NCI-H187 (cell line): ENCODE data around the gene SH3RF1.

Experiments used
- DNase-seq, 2 experiments: peaks; one replicate each; lab custom pipeline; 2025; lab: John Stamatoyannopoulos, UW

Gene SH3RF1

DNA sequence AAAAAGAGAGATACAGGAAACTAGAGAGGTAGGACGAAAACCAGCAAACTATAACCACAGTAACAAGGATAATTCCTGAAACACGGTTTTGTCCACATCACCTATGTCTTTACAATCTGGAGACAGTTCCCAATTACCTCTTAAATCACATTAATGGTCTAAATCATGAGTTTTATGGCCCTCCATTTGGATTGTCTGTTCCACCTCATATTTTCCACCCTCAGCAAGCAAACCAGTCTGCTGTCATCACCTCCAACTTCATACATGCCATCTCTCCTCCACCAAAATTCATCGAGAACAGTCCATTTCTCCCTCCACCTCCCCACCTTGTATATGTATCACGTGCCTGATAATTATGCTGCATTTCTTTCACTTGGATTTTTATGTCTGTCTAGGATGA lies 107.3 kb downstream of the SH3RF1 start:
- DNase-seq: no peak

DNA sequence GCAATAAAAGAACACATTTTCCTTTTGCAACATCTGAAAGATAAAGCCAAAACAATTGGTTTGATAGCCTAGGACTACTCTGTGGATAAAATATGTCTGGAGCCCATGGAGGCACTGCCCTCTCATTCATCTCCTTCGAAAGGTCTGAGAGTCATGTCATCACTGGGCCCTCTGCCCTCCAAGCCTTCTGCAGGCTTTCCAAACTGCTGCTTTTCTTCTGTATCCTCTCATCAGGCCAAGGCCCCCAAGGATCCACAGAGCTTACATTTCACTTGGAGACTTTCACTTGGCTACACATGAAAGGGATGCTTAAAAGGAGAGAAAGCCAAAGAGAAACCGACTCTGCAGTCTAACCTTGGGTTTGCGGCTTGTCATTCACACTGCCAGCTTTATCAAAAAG lies 109.9 kb downstream of the SH3RF1 start:
- DNase-seq: no peak

DNA sequence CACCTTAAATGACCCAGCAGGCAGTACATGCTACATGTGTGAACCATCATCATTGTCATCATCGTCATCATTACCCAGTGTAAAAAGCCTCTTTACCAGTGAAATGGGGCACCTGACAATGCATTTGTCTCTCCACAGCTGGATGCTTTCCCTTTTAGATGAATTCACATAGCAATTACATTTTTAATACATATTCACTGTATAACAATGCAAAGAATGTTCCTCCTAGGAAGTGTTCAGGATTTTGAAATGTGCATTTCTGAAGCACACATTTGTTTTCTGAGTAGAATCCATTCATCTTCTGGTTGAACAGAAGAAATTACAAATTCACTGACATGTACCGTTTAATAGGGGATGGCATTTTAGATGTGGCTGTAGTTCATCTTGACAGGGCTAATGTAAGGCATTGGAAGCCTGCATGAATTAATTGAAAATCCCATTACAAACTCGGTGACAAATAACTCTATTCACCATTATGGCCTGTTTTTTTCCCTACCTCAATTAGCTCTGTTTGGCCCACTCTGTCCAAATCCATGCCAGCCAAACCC lies 111.1 kb downstream of the SH3RF1 start:
- DNase-seq: no peak

DNA sequence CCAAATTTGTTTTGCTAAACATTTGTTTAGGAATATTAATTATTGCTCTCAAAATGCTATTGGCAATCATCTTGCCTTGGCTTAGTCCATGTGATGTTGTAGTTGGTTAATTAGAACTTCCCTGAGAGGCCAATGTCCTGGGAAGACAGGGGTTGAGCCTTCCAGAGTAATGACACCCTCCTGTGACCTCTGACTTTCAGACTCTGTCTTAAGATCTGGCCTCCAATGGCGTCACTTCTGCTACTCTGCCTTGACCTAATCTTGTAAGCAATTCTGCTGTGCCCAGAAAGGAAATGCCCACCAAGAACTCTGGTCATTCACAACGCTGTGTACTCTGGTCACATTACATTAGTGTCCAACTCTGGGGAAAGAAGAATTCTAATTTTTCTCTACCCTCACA lies 111.9 kb downstream of the SH3RF1 start:
- DNase-seq: no peak

DNA sequence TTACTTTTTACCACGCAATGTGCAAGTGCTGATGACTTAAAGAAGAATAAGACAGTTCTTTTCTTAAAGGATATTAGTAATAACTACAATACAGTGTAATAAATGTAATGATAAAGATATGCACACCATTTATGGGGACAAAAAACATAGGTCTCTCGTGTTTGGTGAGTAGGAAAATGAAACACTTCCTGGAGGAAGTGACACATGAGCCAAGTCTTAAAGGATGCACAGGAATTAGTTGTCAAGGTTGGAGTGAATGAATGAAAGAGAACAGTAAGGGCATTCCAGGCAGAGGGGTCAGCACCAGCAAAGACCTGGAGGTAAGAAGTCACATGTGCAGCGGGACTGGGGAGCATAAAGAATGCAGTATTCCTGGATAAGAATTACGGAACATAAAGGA lies 112.7 kb downstream of the SH3RF1 start:
- no peak for DNase-seq

DNA sequence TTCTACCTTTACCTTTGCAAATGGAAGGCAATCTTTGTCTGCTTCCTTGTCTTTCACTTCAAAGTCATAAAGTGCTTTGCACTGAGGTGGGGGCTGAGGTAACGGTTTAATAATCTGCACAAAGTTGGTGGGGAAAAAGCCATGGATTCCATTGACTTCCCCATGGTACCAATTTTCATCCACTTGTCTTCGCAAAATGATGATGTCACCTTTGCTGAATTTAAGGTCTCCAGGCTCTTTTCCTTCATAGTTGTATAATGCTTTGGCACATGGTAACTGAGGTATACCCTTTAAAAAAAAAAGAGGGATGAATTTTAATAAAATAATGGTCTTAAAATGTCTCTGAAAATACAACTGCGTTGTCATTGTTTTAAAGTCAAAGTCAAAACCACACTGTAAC lies 114.4 kb downstream of the SH3RF1 start:
- no peak for DNase-seq

DNA sequence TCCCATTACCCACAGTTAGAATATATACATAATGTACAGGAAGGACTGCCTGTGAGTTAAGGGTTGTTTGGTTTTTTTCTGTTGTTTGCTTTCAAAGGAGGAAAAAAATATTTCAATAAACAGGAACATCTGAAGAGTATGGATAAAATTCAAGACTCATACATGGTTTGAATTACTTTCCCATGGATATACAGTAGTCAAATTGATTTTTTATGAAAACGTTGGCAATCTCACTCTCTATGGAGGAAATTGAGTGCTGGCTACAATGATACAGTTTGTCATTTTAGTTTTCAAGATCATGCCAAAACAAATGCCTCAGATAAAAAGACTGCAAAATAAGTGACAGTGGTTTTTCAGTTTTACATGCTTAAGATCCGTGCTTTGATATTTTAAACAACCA lies 116.6 kb downstream of the SH3RF1 start:
- no peak for DNase-seq

DNA sequence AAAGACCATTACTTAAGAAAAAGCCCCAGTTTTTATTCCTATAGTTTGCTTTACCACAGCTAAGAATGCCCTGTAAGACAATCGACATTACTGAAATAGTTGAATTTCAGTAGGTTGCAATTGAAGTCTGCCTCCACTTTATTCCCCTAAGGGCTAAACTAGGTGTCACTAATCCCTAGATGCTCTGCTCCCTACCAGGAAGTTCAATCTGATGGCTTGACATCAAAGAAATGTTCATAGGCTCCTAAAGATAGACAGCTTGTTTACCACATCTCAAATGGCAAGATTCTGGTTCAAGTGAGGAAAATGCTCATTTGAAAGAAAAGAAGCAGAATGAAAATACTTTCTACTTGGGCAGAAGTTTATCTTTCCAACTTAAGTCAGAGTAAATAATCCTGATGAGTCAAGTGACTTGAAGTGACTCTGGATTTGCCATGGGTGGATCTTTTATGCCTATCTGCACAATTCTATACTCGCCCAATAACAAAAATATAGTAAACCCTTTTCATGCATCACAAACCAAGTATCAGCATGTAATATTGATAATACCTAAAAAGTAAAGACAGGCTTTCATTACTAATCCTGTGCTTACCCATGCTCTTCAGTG lies 117.2 kb downstream of the SH3RF1 start:
- DNase-seq: no peak

DNA sequence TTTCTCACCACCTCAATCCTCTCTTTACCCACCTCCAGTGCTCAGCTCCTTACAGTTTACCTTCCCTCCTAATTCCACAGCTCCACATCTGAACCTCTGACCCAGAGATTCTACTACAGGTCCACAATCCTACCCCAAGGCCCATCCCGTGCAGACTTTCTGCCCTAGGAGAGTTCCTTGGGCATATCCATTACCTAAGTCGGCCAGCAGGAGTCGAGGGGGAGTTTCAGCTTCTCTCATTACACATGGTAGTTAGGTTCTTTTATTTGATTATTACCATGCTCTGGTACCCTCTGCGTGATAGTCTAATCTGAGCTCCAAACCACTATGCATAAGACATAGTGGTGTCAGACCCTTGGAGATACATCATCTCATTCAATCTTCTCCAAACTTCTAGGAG lies 117.9 kb downstream of the SH3RF1 start:
- DNase-seq: no peak

DNA sequence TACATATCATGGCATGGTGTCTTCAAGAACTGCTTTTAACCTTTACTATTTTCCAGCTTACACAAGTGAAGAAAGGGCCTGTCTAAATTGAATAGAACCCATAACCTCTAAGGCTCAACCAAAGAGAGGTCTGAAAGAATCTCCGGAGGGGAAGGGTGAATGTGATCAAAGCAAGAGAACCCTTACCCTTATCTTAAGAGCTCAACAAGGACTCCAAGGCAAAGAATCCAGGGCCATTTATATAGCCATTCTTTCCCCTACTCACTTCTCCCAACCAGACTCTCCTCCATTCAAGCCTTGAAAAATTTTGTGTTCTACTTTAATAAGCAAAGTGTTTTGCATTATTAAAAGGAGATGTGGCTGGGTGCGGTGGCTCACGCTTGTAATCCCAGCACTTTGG lies 118.7 kb downstream of the SH3RF1 start:
- no peak for DNase-seq

DNA sequence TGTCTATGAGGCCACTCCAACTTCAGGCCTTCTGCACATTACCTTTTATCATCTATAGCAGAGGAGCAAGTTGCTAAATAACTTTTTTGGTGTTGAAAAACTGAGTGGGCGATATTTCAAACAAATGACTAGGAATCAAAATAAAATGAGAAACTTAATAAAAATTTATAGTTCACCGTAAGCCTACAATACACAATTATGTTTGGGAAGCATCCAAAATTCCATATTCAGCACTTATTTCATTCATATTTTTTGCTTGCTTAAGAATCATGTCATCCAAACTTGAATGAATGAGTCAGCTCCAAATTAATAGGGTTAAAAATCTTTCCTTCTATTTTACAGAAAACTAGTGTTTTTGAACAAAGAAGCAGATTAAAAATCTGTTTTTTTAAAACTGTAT lies 119.1 kb downstream of the SH3RF1 start:
- no peak for DNase-seq

DNA sequence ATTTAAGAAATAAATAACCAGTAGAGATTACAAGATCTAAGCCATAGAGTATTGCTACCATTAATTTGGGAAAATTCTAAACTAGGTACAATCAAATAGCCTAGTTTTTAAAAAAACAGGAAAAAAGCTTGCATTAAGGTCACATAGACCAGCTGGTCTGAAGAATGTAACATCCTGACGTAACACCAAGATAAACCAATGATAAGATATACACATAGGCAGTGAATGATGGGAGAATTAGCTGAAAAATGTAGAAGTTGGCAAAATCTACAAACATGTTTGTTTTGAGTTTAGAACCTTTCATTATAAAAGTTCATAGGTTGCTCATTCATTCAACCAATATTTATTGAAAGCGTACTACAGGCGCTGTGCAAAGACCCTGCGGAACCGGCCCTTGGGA lies 120.0 kb downstream of the SH3RF1 start:
- DNase-seq: no peak

DNA sequence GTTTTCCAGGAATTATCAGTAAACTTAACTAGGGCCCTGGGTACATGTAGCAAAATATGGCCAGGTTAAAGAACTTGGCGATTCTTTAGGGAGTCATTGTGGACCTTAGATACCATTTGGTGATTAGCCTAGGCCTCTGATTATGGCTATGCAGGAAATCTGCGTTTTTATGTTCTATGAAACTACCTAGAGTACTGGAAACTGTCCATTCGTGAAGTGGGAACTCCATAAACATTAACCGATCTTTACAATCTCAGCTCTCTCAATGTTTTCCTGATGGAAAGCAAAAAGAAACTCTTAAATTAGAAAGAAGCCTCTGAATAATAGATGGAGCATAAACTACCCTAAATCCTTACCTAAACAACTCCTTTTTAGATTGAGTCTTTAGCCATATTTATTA lies 121.9 kb downstream of the SH3RF1 start:
- DNase-seq: no peak

DNA sequence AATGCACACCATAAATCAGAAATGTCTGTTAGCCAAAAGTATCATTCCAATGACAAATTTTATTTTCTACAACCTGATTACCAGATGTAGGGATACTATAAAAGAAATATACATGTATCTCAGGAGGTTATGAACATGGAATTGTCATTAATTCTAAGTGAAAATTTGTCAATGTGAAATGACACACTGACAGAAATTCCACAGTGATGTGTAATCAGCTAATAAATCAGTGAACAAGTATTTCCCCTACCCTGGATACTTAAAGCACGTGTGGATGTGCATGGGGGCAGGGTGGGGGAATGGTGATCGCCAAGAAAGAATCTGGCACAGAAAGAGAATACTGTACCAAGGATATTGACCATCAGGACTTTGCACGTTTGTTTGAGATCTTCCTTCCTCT lies 123.6 kb downstream of the SH3RF1 start:
- DNase-seq: no peak

DNA sequence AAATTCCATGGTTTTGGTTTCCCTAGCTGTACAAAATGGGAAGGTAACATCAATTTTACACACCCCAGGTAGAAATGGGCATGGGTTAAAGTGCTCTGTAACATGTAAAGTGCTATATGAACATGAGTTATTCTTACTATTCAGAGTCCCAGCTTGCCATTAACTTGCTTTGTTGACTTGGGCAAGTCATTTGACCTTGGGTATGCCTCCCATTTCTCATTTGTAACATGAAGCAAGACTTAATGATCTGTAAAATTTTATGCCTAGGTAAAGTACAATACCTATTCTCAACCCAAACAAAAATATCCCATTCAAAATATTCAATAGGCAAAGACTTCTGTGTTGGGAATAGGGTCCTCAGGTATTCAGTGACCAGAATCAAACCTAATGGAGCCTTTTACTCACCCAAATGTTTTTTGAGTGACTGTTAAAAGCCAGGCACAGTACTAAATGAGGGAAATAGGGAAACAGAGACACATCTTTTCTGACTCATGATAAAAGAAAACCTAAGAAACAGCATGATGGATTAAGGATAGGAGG lies 126.6 kb downstream of the SH3RF1 start:
- DNase-seq: no peak

DNA sequence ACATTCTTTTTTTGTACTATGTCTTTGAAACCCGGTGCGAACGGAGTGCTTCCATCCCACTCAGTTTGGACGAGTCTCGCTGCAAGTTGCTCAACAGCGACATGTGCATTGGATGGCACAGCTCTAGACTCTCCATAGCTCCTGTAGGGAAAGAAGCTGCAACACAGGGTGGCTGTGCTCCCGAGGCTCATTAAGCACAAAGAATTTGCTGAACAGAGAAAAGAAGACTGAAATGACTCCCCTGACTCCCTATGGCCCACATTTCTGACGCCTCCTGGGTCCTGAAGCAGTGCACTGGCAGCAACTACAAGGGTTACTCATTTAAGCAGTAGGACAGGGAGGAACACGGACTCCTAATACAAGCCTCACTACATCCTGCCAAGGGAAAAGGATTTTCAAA lies 127.4 kb downstream of the SH3RF1 start:
- no peak for DNase-seq

DNA sequence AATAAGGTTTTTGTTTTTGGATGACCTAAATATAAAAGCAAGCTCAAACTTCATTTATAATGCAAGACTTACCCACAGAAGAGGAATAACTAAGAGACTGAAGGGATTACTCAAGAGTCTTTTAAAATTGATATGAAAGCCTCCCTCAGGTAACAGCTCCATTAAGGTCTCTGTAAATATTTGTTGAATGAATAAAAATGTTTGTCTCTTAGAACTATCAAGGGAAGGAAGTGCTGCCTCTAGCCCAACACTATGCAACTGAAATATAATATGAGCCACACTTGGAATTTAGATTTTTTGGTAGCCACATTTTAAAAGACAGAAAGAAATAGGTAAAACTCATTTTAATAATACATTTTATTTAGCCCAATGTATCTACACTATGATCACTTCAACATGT lies 127.8 kb downstream of the SH3RF1 start:
- DNase-seq: no peak

DNA sequence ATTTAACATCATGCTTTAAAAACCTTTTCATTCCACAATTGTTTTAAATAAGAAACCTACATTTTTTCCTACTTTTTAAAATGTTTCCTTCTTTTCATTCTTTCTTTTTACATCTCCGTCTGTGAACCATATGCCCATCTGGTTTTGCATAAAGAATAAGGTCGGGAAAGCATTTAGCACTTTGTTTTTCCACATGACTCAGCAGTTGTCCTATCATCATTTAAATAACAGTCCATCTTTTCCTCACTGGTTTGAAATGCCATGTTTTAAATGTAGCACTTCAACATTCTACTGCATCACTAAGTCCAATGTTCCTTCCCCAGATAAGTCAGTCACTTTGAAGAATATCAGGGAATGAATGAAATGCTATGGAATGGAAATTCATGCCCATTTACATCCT lies 128.4 kb downstream of the SH3RF1 start:
- DNase-seq: no peak

DNA sequence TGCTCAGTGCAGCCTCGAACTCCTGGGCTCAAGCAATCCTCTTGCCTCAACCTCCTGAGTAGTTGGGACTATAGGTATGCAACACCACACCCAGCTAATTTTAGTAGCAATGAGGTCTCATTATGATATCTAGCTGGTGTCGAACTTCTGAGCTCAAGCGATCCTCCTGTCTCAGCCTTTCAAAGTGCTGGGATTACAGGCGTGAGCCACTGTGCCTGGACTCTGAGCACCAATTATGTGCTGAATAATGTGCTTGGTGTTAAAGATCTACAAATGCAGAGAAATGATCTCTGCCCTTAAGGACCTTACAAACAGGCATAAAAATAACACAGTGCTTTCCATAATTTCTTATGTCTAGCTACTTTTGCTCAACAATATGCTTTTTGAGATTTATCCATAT lies 131.7 kb downstream of the SH3RF1 start:
- no peak for DNase-seq

DNA sequence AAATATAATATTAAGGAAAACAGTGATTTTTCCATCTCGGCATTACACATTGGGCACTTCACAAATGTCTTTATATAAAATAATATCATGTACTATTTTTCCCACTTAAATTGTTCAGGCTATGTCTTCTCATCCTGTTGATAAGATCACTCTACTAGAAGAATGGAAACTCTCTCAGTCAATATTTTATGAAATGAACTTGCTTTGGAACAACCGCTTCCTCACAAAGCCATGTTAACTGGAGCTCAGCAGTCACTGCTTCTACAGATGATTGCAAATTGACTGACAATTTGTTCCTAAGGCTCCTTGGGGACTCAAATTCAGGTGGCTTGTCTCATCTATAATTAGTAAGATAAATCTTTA lies 133.2 kb downstream of the SH3RF1 start:
- no peak for DNase-seq

DNA sequence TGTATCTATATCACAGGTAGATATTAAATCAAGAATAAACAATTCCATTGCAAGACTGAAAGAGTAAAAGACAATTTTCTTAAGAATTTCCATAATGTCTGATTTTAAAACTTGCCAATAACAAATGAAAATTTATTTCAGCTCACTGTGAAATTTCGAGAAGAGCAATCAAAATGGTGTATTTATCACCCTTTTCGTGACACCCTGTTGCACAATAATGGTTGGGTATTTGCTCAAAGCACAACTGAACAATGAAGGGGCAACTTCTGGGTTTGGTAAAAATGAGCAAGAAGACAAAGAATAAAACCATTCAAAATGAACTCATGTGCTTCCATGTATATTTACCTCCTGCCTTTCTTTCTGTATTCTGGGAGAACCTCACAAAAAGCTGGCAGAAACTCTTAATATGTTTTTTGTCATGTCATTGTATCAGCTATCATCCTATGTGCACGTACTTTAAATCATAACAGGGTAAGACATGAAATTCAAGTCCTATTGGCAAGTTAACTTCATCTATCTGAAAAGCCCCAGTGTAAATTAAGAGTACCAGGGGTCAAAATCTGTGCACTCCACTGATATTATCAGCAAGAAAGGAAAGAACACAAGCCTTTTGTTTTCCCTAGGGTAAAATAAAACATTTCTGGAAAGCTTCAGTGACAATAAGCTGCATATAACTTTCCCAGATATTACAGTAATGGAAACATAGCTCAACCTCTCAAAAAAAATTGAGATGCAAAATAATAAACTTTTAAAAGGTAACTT lies 133.8 kb downstream of the SH3RF1 start:
- no peak for DNase-seq

DNA sequence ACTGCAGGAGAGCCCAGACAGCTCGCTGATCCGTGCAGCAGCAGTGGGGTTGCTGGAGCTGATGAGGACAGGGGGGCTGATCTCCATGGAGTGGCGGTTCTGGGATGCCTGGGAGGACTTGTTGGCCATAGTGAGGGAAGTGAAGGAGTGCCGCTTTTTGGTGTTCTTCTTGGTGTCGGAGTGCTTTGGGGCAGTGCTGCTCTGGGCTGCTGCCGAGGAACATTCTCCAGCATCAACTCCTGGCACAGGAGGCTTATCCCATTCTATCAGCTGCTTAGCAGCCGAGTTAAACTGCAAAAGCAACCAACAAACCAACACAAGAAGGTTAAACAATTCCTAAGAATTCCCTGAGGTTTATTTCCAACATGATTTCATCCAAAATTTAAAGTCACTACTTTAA lies 134.4 kb downstream of the SH3RF1 start:
- DNase-seq: no peak

DNA sequence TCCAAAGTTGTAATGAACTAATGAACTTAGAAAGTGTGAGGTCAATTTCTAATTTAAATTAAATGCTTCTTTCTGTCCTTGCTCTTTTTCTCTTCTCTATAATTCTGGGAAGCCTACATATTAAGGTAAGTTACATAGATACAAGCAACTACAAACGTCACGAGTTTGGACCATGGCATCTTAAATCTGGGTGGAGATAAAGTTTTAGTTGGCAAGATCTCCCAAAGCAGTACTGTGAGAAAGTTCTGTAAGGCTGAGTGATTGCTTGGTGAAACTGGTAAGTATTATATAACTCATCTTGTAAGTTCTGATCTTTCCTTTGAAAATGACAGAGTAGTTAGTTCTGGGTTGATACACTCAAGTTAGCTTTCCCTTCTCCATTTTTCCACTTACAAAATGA lies 135.0 kb downstream of the SH3RF1 start:
- no peak for DNase-seq

DNA sequence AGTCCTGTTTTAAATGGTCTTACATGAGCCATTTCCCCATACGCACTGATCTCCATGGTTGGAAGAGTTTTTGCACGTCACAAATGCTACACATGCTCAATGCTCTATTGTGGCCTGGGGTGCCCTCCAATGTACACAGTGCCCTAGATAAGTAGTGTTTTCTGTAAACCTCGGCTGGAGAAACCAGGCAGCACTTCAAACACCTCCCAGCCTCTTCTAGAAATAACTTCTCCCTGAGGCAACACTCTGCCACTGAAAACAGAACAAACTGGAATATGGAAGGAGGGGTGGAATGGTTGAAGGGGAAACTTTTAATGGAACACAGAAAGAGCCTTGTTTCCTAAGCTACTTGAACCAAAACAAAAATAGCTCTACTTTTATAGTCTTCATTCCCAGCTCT lies 136.8 kb downstream of the SH3RF1 start:
- no peak for DNase-seq
